SU-DHL-6 (cell line): ENCODE measurements around the gene SOX4.

Experiments
- H2AFZ ChIP-seq: fragments of 200-600 bp; sonication (generic); 2 replicates; pipeline ENCODE4 v1.6.1; 2014; ENCODE audit warnings: low read depth, mild to moderate bottlenecking, moderate library complexity, mixed read lengths, antibody characterized with exemption, low read length; ENCODE audit not compliant: severe bottlenecking
- H3F3A ChIP-seq: fragments of 200-600 bp; shearing (Covaris generic); 2 replicates; pipeline ENCODE4 v1.6.0; 2016; ENCODE audit warnings: antibody characterized with exemption, mild to moderate bottlenecking; ENCODE audit not compliant: insufficient read depth
- H3K27ac ChIP-seq: fragments of 200-600 bp; sonication (generic); 2 replicates; pipeline ENCODE4 v1.5.1; 2016; ENCODE audit warnings: low read depth, mild to moderate bottlenecking, low read length, moderate library complexity, mixed read lengths
- H3K27me3 ChIP-seq: fragments of 200-600 bp; sonication (generic), shearing (Covaris generic); 2 replicates; pipeline ENCODE4 v1.6.0; 2014; ENCODE audit warnings: mild to moderate bottlenecking, low read length
- H3K36me3 ChIP-seq: fragments of 200-600 bp; sonication (generic); 2 replicates; pipeline ENCODE4 v1.6.1; 2014; ENCODE audit warnings: mild to moderate bottlenecking, low read length, mixed read lengths
- H3K4me2 ChIP-seq: fragments of 300-600, 200-600 bp; shearing (Covaris generic), sonication (generic); 2 replicates; pipeline ENCODE4 v1.6.0; 2014; ENCODE audit warnings: low read length, low read depth, mild to moderate bottlenecking; ENCODE audit not compliant: poor library complexity, severe bottlenecking
- H3K4me3 ChIP-seq: fragments of 200-600 bp; sonication (generic); 2 replicates; pipeline ENCODE4 v1.5.1; 2014; ENCODE audit warnings: antibody characterized with exemption, low read length, mild to moderate bottlenecking, mixed read lengths; ENCODE audit not compliant: insufficient read depth, poor library complexity, severe bottlenecking
- H3K79me2 ChIP-seq: fragments of 200-600 bp; sonication (generic); 2 replicates; pipeline ENCODE4 v1.6.1; 2014; ENCODE audit warnings: mild to moderate bottlenecking, low read length, moderate library complexity; ENCODE audit not compliant: insufficient read depth
- H3K9ac ChIP-seq: fragments of 200-600 bp; sonication (generic); 2 replicates; pipeline ENCODE4 v1.7.0; 2014; ENCODE audit warnings: mild to moderate bottlenecking, low read length
- H3K9me2 ChIP-seq: fragments of 200-600 bp; sonication (generic); replicated peaks from 2 replicates; pipeline ENCODE4 v1.6.1; 2014; ENCODE audit warnings: low read length; ENCODE audit not compliant: insufficient read depth
- H3K9me3 ChIP-seq: fragments of 200-600 bp; sonication (generic); 2 replicates; pipeline ENCODE4 v1.6.1; 2014; ENCODE audit warnings: low read length, mixed read lengths; ENCODE audit not compliant: insufficient read depth
- H4K20me1 ChIP-seq: fragments of 200-600 bp; sonication (generic); 2 replicates; pipeline ENCODE4 v1.6.1; 2014; ENCODE audit warnings: low read depth, mild to moderate bottlenecking, antibody characterized with exemption, low read length, moderate library complexity, mixed read lengths
- CTCF ChIP-seq: fragments of 200-600 bp; sonication (generic); IDR thresholded peaks from one replicate; pipeline ENCODE4 v1.5.1; 2017; ENCODE audit warnings: antibody characterized with exemption, mild to moderate bottlenecking, low read length, moderate library complexity; ENCODE audit not compliant: insufficient read depth, poor library complexity, severe bottlenecking
- EZH2phosphoT487 ChIP-seq: fragments of 200-600 bp; sonication (generic), shearing (Covaris generic); conservative IDR thresholded peaks from 2 replicates; pipeline ENCODE4 v1.6.1; 2018; ENCODE audit warnings: mild to moderate bottlenecking, antibody characterized with exemption, low read length, moderate library complexity, mixed read lengths

The SOX4 gene

GRCh38 chr6:21598674-21599023 lies 5.1 kb downstream of the SOX4 start:
- Histone ChIP-seq H3K4me2 (no peak overlapping the region), H3K4me3 (no peak overlapping the region), H4K20me1 (no peaks in the 10 kb centered on the region), H3K9ac (no peak overlapping the region), H3K79me2 (0 out of 2 replicates have a peak, but pooled peaks cover 8% of the 10 kb centered on the region), H3K9me2 (no peaks in the 10 kb centered on the region), H3F3A (peaks cover 14% of the 10 kb centered on the region), H2AFZ (no peak overlapping the region), H3K9me3 (no peaks in the 10 kb centered on the region), H3K27me3 (no peaks in the 10 kb centered on the region), H3K36me3 (no peaks in the 10 kb centered on the region; the same call in 1 of the 2 replicates), H3K27ac (no peak overlapping the region)
- TF ChIP-seq EZH2phosphoT487 (no peak), CTCF (no peak)

GRCh38 chr6:21599051-21599696 lies 5.6 kb downstream of the SOX4 start:
- no peaks in the 10 kb centered on the region for H3K27me3 ChIP-seq
- no peak for TF ChIP-seq EZH2phosphoT487
- TF ChIP-seq CTCF, result no peak
- H3K36me3 ChIP-seq, result no peaks in the 10 kb centered on the region; the same call in 1 of the 2 replicates
- no peaks in the 10 kb centered on the region for H3K9me3 ChIP-seq
- H3K4me3 ChIP-seq, result no peak overlapping the region
- no peak overlapping the region for H2AFZ ChIP-seq
- no peak overlapping the region for H3K4me2 ChIP-seq
- H3K79me2 ChIP-seq, result 0 out of 2 replicates have a peak, but pooled peaks cover 8% of the 10 kb centered on the region
- H4K20me1 ChIP-seq, result no peaks in the 10 kb centered on the region
- no peak overlapping the region for H3K27ac ChIP-seq
- no peak overlapping the region for H3K9ac ChIP-seq
- peaks cover 9% of the 10 kb centered on the region; the same call in 1 of the 2 replicates for H3F3A ChIP-seq
- H3K9me2 ChIP-seq, result no peaks in the 10 kb centered on the region

GRCh38 chr6:21601339-21601923 lies 7.9 kb downstream of the SOX4 start:
- no peak overlapping the region for H3K27ac ChIP-seq
- no peaks in the 10 kb centered on the region for H4K20me1 ChIP-seq
- H3F3A ChIP-seq, result peaks cover 9% of the 10 kb centered on the region; the same call in 1 of the 2 replicates
- no peak overlapping the region for H2AFZ ChIP-seq
- no peak for TF ChIP-seq EZH2phosphoT487
- no peak for TF ChIP-seq CTCF
- no peaks in the 10 kb centered on the region for H3K79me2 ChIP-seq
- no peak overlapping the region for H3K4me3 ChIP-seq
- H3K27me3 ChIP-seq, result no peaks in the 10 kb centered on the region
- no peaks in the 10 kb centered on the region for H3K9me2 ChIP-seq
- no peaks in the 10 kb centered on the region; the same call in 1 of the 2 replicates for H3K36me3 ChIP-seq
- no peak overlapping the region for H3K9ac ChIP-seq
- no peak overlapping the region for H3K4me2 ChIP-seq
- no peaks in the 10 kb centered on the region for H3K9me3 ChIP-seq
